HEK293T (cell line): ENCODE data around the gene ANO1.

Experiments used
- CTCF ChIA-PET: fragments of 350-600 bp; formaldehyde crosslinking; extraction: SDS; loops from one replicate; lab custom pipeline; 2021; ENCODE audit warnings: antibody characterized with exemption, inconsistent platforms; lab: Yijun Ruan, JAX
- POLR2A ChIA-PET: fragments of 350-600 bp; formaldehyde crosslinking; extraction: SDS; loops from one replicate; lab custom pipeline; 2020; ENCODE audit warnings: antibody characterized with exemption, inconsistent platforms; lab: Yijun Ruan, JAX
- DNase-seq: peaks from one replicate; pipeline ENCODE4 v3.0.0; 2012; ENCODE audit warnings: mixed read lengths; ENCODE audit errors: extremely low spot score
- ARNT ChIP-seq: fragments of 450-650 bp; IDR thresholded peaks from 2 replicates; pipeline ENCODE4 v1.6.1; 2017; ENCODE audit warnings: mild to moderate bottlenecking
- BHLHE40 ChIP-seq: fragments of 450-650 bp; IDR thresholded peaks from 2 replicates; pipeline ENCODE4 v1.6.1; 2016; ENCODE audit warnings: mild to moderate bottlenecking, moderate library complexity, borderline replicate concordance
- CTBP1 ChIP-seq: fragments of 450-650 bp; IDR thresholded peaks from 2 replicates; pipeline ENCODE4 v1.6.1; 2016; ENCODE audit warnings: borderline replicate concordance
- ELF4 ChIP-seq: fragments of 450-650 bp; IDR thresholded peaks from 2 replicates; pipeline ENCODE4 v1.6.1; 2017; ENCODE audit warnings: antibody characterized with exemption
- FOXA1 ChIP-seq: fragments of 450-650 bp; IDR thresholded peaks from 2 replicates; pipeline ENCODE4 v1.6.1; 2016; ENCODE audit warnings: mild to moderate bottlenecking
- FOXK2 ChIP-seq: fragments of 450-650 bp; IDR thresholded peaks from 2 replicates; pipeline ENCODE4 v1.6.1; 2016; ENCODE audit warnings: mild to moderate bottlenecking
- FOXM1 ChIP-seq: fragments of 450-650 bp; IDR thresholded peaks from 2 replicates; pipeline ENCODE4 v1.6.1; 2017; ENCODE audit warnings: mild to moderate bottlenecking, borderline replicate concordance
- HDGF ChIP-seq: fragments of 450-650 bp; IDR thresholded peaks from 2 replicates; pipeline ENCODE4 v1.6.1; 2017; ENCODE audit warnings: antibody characterized with exemption, borderline replicate concordance
- L3MBTL2 ChIP-seq: fragments of 450-650 bp; conservative IDR thresholded peaks from 2 replicates; pipeline ENCODE4 v1.6.1; 2016; ENCODE audit warnings: mild to moderate bottlenecking
- LEF1 ChIP-seq: fragments of 450-650 bp; IDR thresholded peaks from 2 replicates; pipeline ENCODE4 v1.6.1; 2017; ENCODE audit warnings: mild to moderate bottlenecking, borderline replicate concordance
- NFRKB ChIP-seq: fragments of 450-650 bp; IDR thresholded peaks from 2 replicates; pipeline ENCODE4 v1.6.1; 2016; ENCODE audit warnings: mild to moderate bottlenecking, moderate library complexity
- SP1 ChIP-seq: fragments of 450-650 bp; IDR thresholded peaks from 2 replicates; pipeline ENCODE4 v1.6.1; 2017
- SUZ12 ChIP-seq: fragments of 450-650 bp; IDR thresholded peaks from 2 replicates; pipeline ENCODE4 v1.6.1; 2016; ENCODE audit warnings: mild to moderate bottlenecking
- TARDBP ChIP-seq: fragments of 450-650 bp; IDR thresholded peaks from 2 replicates; pipeline ENCODE4 v1.6.1; 2016
- ZNF384 ChIP-seq: fragments of 450-650 bp; IDR thresholded peaks from 2 replicates; pipeline ENCODE4 v1.6.1; 2016
- TF ChIP-seq, protein P1 (sequence below): fragments of 450-650 bp; IDR thresholded peaks from 2 replicates; pipeline ENCODE4 v1.6.1; 2016

Gene ANO1

DNA sequence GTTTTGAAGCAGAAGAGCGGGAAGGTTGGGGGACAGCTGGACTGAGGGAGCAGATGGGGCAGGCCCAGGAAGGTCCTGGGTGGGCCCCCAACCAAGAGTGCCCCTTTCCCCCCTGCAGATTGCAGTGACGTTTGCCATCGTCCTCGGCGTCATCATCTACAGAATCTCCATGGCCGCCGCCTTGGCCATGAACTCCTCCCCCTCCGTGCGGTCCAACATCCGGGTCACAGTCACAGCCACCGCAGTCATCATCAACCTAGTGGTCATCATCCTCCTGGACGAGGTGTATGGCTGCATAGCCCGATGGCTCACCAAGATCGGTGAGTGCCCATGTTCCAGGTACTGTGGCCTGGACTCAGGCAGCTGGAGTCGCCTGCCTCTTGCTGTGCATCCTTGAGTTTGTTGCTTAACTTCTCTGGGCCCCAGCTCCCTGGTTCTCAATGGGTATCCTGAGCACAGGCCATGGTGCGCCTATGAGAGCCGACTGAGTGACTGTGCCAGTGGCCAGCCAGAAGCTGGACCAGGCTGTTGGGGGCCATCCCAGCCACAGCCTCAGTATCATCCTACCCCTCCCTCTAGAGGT, 83.0 kb downstream of the ANO1 start:
- TF ChIP-seq ZNF384 (no peak), ARNT (no peak), L3MBTL2 (no peak), ELF4 (no peak), FOXM1 (no peak)
- CTCF ChIA-PET, result no interaction called here
- POLR2A ChIA-PET, result no interaction called here

DNA sequence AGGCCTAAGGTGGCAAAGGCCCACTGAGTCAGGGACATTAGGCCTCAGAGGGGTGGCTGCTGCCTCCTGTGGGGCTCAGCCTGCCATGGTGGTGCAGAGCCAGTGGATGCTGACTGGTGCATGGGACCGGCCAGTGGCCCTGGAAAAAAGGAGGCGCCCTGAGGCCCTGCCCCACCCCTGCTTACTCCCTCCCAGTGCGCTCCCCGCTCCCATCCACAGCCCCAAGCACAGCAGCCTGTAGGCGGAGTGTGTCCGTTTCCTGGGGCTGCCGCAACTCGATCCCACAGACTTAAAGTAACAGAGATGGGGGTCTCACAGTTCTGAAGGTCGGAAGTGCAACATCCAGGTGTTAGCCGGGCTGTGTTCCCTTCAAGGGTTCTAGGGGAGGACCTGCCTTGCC, 86.6 kb downstream of the ANO1 start:
- POLR2A ChIA-PET, result no interaction called here
- no peak for DNase-seq
- CTCF ChIA-PET, result no interaction called here
- TF ChIP-seq, protein P1, sequence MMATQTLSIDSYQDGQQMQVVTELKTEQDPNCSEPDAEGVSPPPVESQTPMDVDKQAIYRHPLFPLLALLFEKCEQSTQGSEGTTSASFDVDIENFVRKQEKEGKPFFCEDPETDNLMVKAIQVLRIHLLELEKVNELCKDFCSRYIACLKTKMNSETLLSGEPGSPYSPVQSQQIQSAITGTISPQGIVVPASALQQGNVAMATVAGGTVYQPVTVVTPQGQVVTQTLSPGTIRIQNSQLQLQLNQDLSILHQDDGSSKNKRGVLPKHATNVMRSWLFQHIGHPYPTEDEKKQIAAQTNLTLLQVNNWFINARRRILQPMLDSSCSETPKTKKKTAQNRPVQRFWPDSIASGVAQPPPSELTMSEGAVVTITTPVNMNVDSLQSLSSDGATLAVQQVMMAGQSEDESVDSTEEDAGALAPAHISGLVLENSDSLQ, result no peak
- TF ChIP-seq ELF4 (no peak), FOXK2 (no peak), SP1 (no peak), L3MBTL2 (no peak), HDGF (no peak), ZNF384 (no peak), CTBP1 (no peak), SUZ12 (no peak), LEF1 (no peak), NFRKB (no peak), FOXA1 (no peak), ARNT (no peak), FOXM1 (no peak), BHLHE40 (no peak), TARDBP (no peak)

More for the DNA sequence above, 83.0 kb downstream of the ANO1 start:
- no peak for DNase-seq

DNA sequence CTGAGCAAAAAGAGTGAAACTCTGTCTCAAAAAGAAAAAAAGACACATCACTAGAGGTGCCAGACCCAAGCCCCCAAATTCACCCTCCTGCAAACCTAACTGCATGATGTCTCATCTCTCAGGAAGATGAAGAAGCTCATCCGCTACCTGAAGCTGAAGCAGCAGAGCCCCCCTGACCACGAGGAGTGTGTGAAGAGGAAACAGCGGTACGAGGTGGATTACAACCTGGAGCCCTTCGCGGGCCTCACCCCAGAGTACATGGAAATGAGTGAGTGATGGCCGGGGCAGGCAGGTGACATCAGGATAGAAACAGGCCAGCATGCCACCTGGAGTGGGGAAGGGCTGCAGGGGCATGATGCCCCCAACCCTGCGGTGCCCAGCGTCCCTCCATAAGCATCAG, 89.0 kb downstream of the ANO1 start:
- no peak for TF ChIP-seq FOXK2
- TF ChIP-seq ARNT, result no peak
- TF ChIP-seq NFRKB, result no peak
- no peak for TF ChIP-seq SP1
- no peak for TF ChIP-seq FOXA1
- no peak for TF ChIP-seq L3MBTL2
- TF ChIP-seq BHLHE40, result no peak
- TF ChIP-seq TARDBP, result no peak
- TF ChIP-seq, protein P1, result no peak
- no peak for TF ChIP-seq ELF4
- TF ChIP-seq LEF1, result no peak
- TF ChIP-seq ZNF384, result no peak
- TF ChIP-seq SUZ12, result no peak
- no peak for TF ChIP-seq FOXM1
- no peak for TF ChIP-seq CTBP1
- TF ChIP-seq HDGF, result no peak
- no peak for DNase-seq
- POLR2A ChIA-PET, result no interaction called here
- CTCF ChIA-PET, result interaction anchor here (0.6 kb wide), 1 partner anchor 252 kb away, joined by 3 read pairs; no protein-coding TSS in a partner anchor

DNA sequence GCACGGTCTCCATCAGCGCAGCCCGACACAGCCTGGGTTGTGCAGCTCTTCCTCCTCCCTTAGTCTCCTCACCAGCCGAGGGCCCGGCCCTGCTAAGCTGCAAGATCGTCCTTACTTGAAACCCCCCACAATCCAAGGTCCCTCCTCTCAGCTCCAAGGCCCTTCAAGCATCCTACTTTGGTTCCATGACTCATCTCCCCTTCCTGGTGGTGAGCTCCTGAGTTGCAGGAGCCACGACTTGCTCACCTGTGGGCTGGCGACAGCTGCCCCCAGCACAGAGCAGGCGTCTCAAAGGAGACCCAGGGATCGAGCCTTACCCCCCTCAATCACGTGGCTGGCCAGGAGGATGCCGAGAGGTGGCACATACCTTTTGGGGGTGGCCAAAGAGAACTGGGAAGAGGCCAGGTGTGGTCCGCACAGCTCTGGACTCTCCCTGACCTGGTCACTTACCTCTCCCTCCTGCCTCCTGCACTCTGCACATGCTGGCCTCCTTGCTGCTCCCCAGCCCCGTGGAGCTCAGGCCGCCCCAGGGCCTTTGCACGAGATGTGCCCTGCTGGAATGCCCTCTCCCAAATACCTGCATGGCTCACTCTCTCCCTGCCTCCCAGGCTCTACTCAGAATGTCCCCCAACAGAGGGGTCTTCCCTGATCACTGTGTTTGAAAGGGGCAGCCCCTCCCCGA, 89.7 kb downstream of the ANO1 start:
- ChIA-PET POLR2A (no interaction called here), CTCF (interaction anchor here (0.6 kb wide), 1 partner anchor 253 kb away, joined by 3 read pairs; no protein-coding TSS in a partner anchor)
- TF ChIP-seq ELF4 (no peak), FOXM1 (no peak), SP1 (no peak)

GRCh38 chr11:70168405-70168754, 90.3 kb downstream of the ANO1 start:
- TF ChIP-seq NFRKB, result no peak
- no peak for TF ChIP-seq FOXK2
- TF ChIP-seq LEF1, result no peak
- TF ChIP-seq BHLHE40, result no peak
- TF ChIP-seq, protein P1, result no peak
- TF ChIP-seq FOXM1, result no peak
- no peak for TF ChIP-seq ZNF384
- TF ChIP-seq HDGF, result no peak
- no peak for TF ChIP-seq TARDBP
- TF ChIP-seq FOXA1, result no peak
- TF ChIP-seq ELF4, result no peak
- no peak for TF ChIP-seq ARNT
- TF ChIP-seq SP1, result no peak
- TF ChIP-seq L3MBTL2, result no peak
- TF ChIP-seq SUZ12, result no peak
- TF ChIP-seq CTBP1, result no peak
- DNase-seq, result no peak
- POLR2A ChIA-PET, result no interaction called here
- CTCF ChIA-PET, result no interaction called here

More for the DNA sequence above, 89.7 kb downstream of the ANO1 start:
- DNase-seq, result no peak

DNA sequence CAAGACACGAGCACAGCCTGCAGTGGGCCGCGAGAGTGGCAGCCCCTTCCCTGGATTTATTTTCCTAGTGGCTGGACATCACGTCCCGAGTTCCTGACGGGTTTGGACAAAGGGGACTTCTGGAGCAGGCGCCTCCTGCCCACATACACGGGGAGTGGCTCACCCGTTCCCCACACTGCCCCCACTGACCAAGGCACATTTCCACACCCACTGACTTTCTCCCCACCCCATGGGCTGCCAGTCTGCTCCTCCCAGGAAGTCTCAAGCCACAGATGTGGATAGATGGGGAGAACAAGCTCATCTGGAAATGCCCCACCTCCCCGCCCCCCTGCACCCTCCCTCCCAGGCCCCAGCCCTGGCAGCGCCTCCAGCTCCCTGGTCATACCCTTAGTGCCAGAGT, 91.0 kb downstream of the ANO1 start:
- ChIA-PET POLR2A (no interaction called here), CTCF (no interaction called here)
- DNase-seq, result no peak
- TF ChIP-seq FOXK2 (no peak), ZNF384 (no peak), SP1 (no peak), SUZ12 (no peak), BHLHE40 (no peak), TARDBP (no peak), LEF1 (no peak), ARNT (no peak), ELF4 (no peak), HDGF (no peak), L3MBTL2 (no peak)
